GM12891 (cell line): ENCODE results near the gene TCFL5.
A peak's percentile ranks its signal among the peaks of the same experiment; 100 is the strongest.

Experiments
- POLR2A ChIP-seq: IDR thresholded peaks from 2 replicates; pipeline ENCODE4 v1.6.1; 2011; ENCODE audit warnings: low read depth, low read length, control low read depth
- POLR2AphosphoS5 ChIP-seq: IDR thresholded peaks from 2 replicates; pipeline ENCODE4 v1.6.1; 2011; ENCODE audit warnings: low read depth, low read length, control low read depth
- SPI1 ChIP-seq: IDR thresholded peaks from 2 replicates; pipeline ENCODE4 v1.6.1; 2011; ENCODE audit warnings: low read depth, low read length, control low read depth
- TAF1 ChIP-seq: IDR thresholded peaks from 2 replicates; pipeline ENCODE4 v1.6.1; 2011; ENCODE audit warnings: low read depth, low read length, control low read depth

DNA sequence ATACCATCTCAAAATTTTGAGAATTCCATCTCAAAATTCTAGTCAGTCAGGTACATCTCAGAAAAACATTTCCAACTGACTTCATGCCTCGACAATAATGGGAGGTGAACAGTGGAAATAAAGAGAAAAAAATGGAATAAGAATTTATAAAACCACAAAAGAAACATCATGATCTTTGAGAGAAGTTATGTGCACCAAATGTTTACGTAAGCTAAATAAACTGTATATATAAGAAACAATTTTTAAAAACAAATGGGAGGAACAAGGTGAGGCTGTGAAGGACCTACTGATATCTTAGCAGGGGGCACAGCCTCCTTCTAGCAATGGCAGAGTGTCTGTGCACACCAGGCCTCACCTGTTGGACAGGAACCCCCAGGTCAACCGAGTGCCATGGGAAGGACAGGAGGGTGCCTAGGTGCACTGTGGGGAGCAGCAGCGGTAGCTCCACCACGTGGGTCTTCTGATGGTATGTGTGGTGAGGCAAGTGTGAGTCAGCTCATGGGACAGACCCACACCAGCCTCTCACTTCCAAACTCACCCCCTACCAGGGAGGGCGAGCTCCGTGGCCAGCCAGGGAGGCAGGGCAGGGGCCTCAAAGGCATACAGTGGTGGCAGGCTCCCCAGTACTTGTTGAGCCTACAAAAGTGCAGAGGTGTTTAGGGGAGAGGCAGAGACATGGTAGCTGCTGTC is 41.4 kb upstream of the TCFL5 start:
- TF ChIP-seq POLR2A (no peak), SPI1 (no peak), TAF1 (no peak), POLR2AphosphoS5 (peak; percentile 61)
